Measurements from ENCODE around the gene GMPR2.
"Not testable (repeated sequence)": the region's sequence is repeated elsewhere in the genome, so short reads cannot be mapped to it uniquely, and the experiment has no call there.

The GMPR2 gene

GRCh38 chr14:24232645-24233537, at the start of gene GMPR2:
Gene GMPR2 (plus strand): TSS chr14:24232929. CDS start chr14:24233254, 325 bp downstream.
- DNase-seq: no peak

- no peak for DNase-seq
Measured at GRCh38 chr14:24183014-24183481, 49.7 kb upstream of the GMPR2 start.

GRCh38 chr14:24184104-24184970, 48.4 kb upstream of the GMPR2 start:
- DNase-seq: no peak

- DNase-seq: no peak
Measured at GRCh38 chr14:24185026-24185425, 47.7 kb upstream of the GMPR2 start.

GRCh38 chr14:24185741-24186140, 47.0 kb upstream of the GMPR2 start:
- DNase-seq: no peak

GRCh38 chr14:24186831-24187538, 45.7 kb upstream of the GMPR2 start:
- DNase-seq: no peak

GRCh38 chr14:24187539-24187915, 45.2 kb upstream of the GMPR2 start:
- DNase-seq: no peak

GRCh38 chr14:24188251-24189058, 44.3 kb upstream of the GMPR2 start, which contains the start of gene IPO4:
Gene IPO4 (minus strand): TSS chr14:24188816. CDS start chr14:24188787, 29 bp downstream.
- DNase-seq: peak; percentile 85 to 92 (median 92)

- no peak for DNase-seq
Measured at GRCh38 chr14:24189059-24189375, 43.7 kb upstream of the GMPR2 start.

- no peak for DNase-seq
Measured at GRCh38 chr14:24189460-24189859, 43.3 kb upstream of the GMPR2 start.

- DNase-seq: no peak
Measured at GRCh38 chr14:24190416-24190815, 42.3 kb upstream of the GMPR2 start.

- no peak for DNase-seq
Measured at GRCh38 chr14:24192933-24193332, 39.8 kb upstream of the GMPR2 start.

- no peak for DNase-seq
Measured at GRCh38 chr14:24194186-24194872, 38.4 kb upstream of the GMPR2 start.

GRCh38 chr14:24194873-24195185, 37.9 kb upstream of the GMPR2 start:
- no peak for DNase-seq

- peak; percentile 73 to 83 (median 82) for DNase-seq
Measured at GRCh38 chr14:24195186-24196070, 37.3 kb upstream of the GMPR2 start, which contains the start of gene TM9SF1. Gene TM9SF1 (minus strand): TSS chr14:24195441. CDS start chr14:24195019, 422 bp downstream.

- DNase-seq: no peak
Measured at GRCh38 chr14:24196071-24197055, 36.4 kb upstream of the GMPR2 start.

GRCh38 chr14:24197056-24197450, 35.7 kb upstream of the GMPR2 start:
- DNase-seq: no peak

- DNase-seq: no peak
Measured at GRCh38 chr14:24198814-24199524, 33.8 kb upstream of the GMPR2 start.

- not testable (repeated sequence) for DNase-seq
Measured at GRCh38 chr14:24202538-24202937, 30.2 kb upstream of the GMPR2 start.

Measured in activated CD4-positive, CD25-positive, alpha-beta regulatory T cell (primary cell).